ENCODE measurements around the gene HRAS.

- no peak for TF ChIP-seq EZH2 (IDR thresholded peaks at IDR 0.05; ENCODE audit: low read depth)
- TF ChIP-seq, protein P1, sequence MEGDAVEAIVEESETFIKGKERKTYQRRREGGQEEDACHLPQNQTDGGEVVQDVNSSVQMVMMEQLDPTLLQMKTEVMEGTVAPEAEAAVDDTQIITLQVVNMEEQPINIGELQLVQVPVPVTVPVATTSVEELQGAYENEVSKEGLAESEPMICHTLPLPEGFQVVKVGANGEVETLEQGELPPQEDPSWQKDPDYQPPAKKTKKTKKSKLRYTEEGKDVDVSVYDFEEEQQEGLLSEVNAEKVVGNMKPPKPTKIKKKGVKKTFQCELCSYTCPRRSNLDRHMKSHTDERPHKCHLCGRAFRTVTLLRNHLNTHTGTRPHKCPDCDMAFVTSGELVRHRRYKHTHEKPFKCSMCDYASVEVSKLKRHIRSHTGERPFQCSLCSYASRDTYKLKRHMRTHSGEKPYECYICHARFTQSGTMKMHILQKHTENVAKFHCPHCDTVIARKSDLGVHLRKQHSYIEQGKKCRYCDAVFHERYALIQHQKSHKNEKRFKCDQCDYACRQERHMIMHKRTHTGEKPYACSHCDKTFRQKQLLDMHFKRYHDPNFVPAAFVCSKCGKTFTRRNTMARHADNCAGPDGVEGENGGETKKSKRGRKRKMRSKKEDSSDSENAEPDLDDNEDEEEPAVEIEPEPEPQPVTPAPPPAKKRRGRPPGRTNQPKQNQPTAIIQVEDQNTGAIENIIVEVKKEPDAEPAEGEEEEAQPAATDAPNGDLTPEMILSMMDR (conservative IDR thresholded peaks at IDR 0.05): no peak
Measured at GRCh38 chr11:494761-495536, 40.4 kb downstream of the HRAS start.
